CD14-positive monocyte (primary cell): ENCODE results near the gene NEO1. TPM values are rescaled to one million over a fixed set of nuclear protein-coding genes. Genes with fewer than 3 reads are reported as not detected.

Experiments
- DNase-seq, 3 donors: peaks; one replicate each; pipeline ENCODE4 v3.0.0-alpha.2; 2011 to 2022
- H2AFZ ChIP-seq: 2 replicates; pipeline ENCODE4 v1.6.0; 2012; ENCODE audit warnings: mild to moderate bottlenecking, low read depth, low read length, inconsistent platforms; ENCODE audit not compliant: insufficient read depth, poor library complexity, severe bottlenecking
- H3K27ac ChIP-seq, 2 donors: 1 replicate in 1 of 2; 2 replicates in 1 of 2; pipeline ENCODE4 v1.5.1; 2012 to 2013; ENCODE audit warnings: low read length in 2 of 2, control low read depth in 1 of 2, inconsistent platforms in 1 of 2, low read depth in 1 of 2, mild to moderate bottlenecking in 1 of 2
- H3K27me3 ChIP-seq, 2 donors: one replicate each; pipeline versions ENCODE4 v1.6.0 to v1.6.1; 2011 to 2013; ENCODE audit warnings: low read length in 2 of 2; ENCODE audit not compliant: control insufficient read depth in 2 of 2, insufficient read depth in 2 of 2
- H3K36me3 ChIP-seq, 2 donors: replicated peaks in 1 of 2; 1 replicate in 1 of 2; 2 replicates in 1 of 2; pipeline versions ENCODE4 v1.5.1 to v1.6.1; 2012 to 2013; ENCODE audit warnings: low read length in 2 of 2, control low read depth in 1 of 2, inconsistent platforms in 1 of 2, mild to moderate bottlenecking in 1 of 2; ENCODE audit not compliant: insufficient read depth in 2 of 2, control insufficient read depth in 1 of 2
- H3K4me1 ChIP-seq, 2 donors: 1 replicate in 1 of 2; 2 replicates in 1 of 2; pipeline versions ENCODE4 v1.5.1 to v1.6.1; 2012 to 2013; ENCODE audit warnings: low read length in 2 of 2, control low read depth in 1 of 2, inconsistent platforms in 1 of 2, mild to moderate bottlenecking in 1 of 2, moderate library complexity in 1 of 2; ENCODE audit not compliant: insufficient read depth in 2 of 2, control insufficient read depth in 1 of 2
- H3K4me2 ChIP-seq: replicated peaks from 2 replicates; pipeline ENCODE3; 2012; ENCODE audit warnings: low read length, moderate library complexity, mild to moderate bottlenecking; ENCODE audit not compliant: poor library complexity, severe bottlenecking; ENCODE audit errors: extremely low read depth
- H3K4me3 ChIP-seq, 3 experiments: fragments of 200-600 bp in 1 of 3; sonication (generic) in 1 of 3; replicated peaks in 1 of 3; 1 replicate in 2 of 3; 2 replicates in 1 of 3; pipeline ENCODE4 v1.5.1; 2011 to 2013; ENCODE audit warnings: low read length in 3 of 3, mild to moderate bottlenecking in 3 of 3, control low read depth in 2 of 3, low read depth in 2 of 3, inconsistent platforms in 1 of 3, moderate library complexity in 1 of 3
- H3K79me2 ChIP-seq: 2 replicates; pipeline ENCODE4 v1.6.0; 2012; ENCODE audit warnings: mild to moderate bottlenecking, control low read depth, inconsistent platforms, low read length, moderate library complexity; ENCODE audit not compliant: insufficient read depth
- H3K9ac ChIP-seq: 2 replicates; pipeline ENCODE4 v1.6.0; 2017; ENCODE audit warnings: low read length, mild to moderate bottlenecking; ENCODE audit not compliant: insufficient read depth, poor library complexity, severe bottlenecking
- H3K9me3 ChIP-seq, 2 donors: replicated peaks in 1 of 2; 1 replicate in 1 of 2; 2 replicates in 1 of 2; pipeline versions ENCODE4 v1.5.1 to v1.6.1; 2012 to 2013; ENCODE audit warnings: low read length in 2 of 2, control low read depth in 1 of 2; ENCODE audit not compliant: control insufficient read depth in 1 of 2, insufficient read depth in 1 of 2
- H4K20me1 ChIP-seq: 2 replicates; pipeline ENCODE4 v1.6.0; 2012; ENCODE audit warnings: mild to moderate bottlenecking, low read length, control low read depth, moderate library complexity; ENCODE audit not compliant: insufficient read depth
- H3K27ac Mint-ChIP-seq, 7 donors: one replicate each; pipeline ENCODE4 v1.8.0; 2020; ENCODE audit warnings: mild to moderate bottlenecking in 7 of 7, mixed read lengths in 7 of 7, moderate library complexity in 6 of 7, inconsistent platforms in 2 of 7
- H3K27me3 Mint-ChIP-seq, 3 donors: one replicate each; pipeline ENCODE4 v1.8.0; 2021 to 2022; ENCODE audit warnings: low read depth in 3 of 3, mild to moderate bottlenecking in 3 of 3, mixed read lengths in 3 of 3, moderate library complexity in 3 of 3, inconsistent platforms in 1 of 3
- H3K36me3 Mint-ChIP-seq, 2 donors: one replicate each; pipeline ENCODE4 v1.8.0; 2020; ENCODE audit warnings: mixed read lengths in 2 of 2, inconsistent platforms in 1 of 2, mild to moderate bottlenecking in 1 of 2
- H3K4me1 Mint-ChIP-seq: one replicate; pipeline ENCODE4 v1.8.0; 2020; ENCODE audit warnings: mild to moderate bottlenecking, mixed read lengths
- H3K4me3 Mint-ChIP-seq, 2 donors: one replicate each; pipeline ENCODE4 v1.8.0; 2020; ENCODE audit warnings: mild to moderate bottlenecking in 2 of 2, mixed read lengths in 2 of 2, moderate library complexity in 1 of 2
- H3K9me3 Mint-ChIP-seq, 7 donors: one replicate each; pipeline ENCODE4 v1.8.0; 2020 to 2022; ENCODE audit warnings: mixed read lengths in 7 of 7, mild to moderate bottlenecking in 6 of 7, moderate library complexity in 6 of 7, inconsistent platforms in 2 of 7
- CTCF ChIP-seq: fragments of 200-600 bp; IDR thresholded peaks from one replicate; pipeline ENCODE4 v1.8.0; 2022; ENCODE audit warnings: antibody characterized with exemption, mild to moderate bottlenecking
- WGBS: methylation state at CpG from one replicate; pipeline ENCODE4 v1.1.5; 2013; ENCODE audit warnings: missing lambda C conversion rate; ENCODE audit not compliant: insufficient coverage; 5-methylcytosine and 5-hydroxymethylcytosine counted together
- intact Hi-C, 2 donors: fragments of 100-400 bp; cut with micrococcal nuclease; formaldehyde crosslinking; loops; one replicate each; pipeline versions ENCODE4 v1.15.0 to v1.15.1; 2023
- polyA plus RNA-seq, 3 donors: library from polyadenylated mRNA; depleted of rRNA in 1 of 3; unstranded in 2 of 3; stranded (reverse) in 1 of 3; fragments of 300-500 nt in 2 of 3; fragments of >200 nt in 1 of 3; fragmentation: Illumina TruSeq in 2 of 3; gene quantifications; 1 replicate in 2 of 3; 2 replicates in 1 of 3; pipeline ENCODE4 v1.2.3, GENCODE V29; 2012 to 2021

NEO1 gene
- polyA plus RNA-seq, 3 donors, result 0.03 to 0.06 TPM; not detected in 1

GRCh38 chr15:73308305-73308704, 256.0 kb downstream of the NEO1 start:
- peaks cover 32% of the 10 kb centered on the region for H3K4me1 Mint-ChIP-seq
- Histone ChIP-seq H3K9me3 (no peaks in the 10 kb centered on the region), H3K27me3 (no peaks in the 10 kb centered on the region), H3K9ac (no peak overlapping the region), H3K4me2 (no peak overlapping the region), H3K4me1 (peaks cover 26 to 36% of the 10 kb centered on the region in 2 donors), H3K4me3 (no peak overlapping the region), H4K20me1 (no peaks in the 10 kb centered on the region), H2AFZ (no peak overlapping the region), H3K27ac (no peak overlapping the region), H3K79me2 (peaks cover 8% of the 10 kb centered on the region), H3K36me3 (no peaks in the 10 kb centered on the region)
- TF ChIP-seq CTCF, result no peak
- H3K9me3 Mint-ChIP-seq, result peaks cover 0 to 3% (median 0%) of the 10 kb centered on the region in 7 donors
- no peak for DNase-seq
- peaks cover 8 to 9% (median 9%) of the 10 kb centered on the region in 3 donors for H3K27me3 Mint-ChIP-seq
- intact Hi-C loops, result no loop called here
- no peak overlapping the region for H3K27ac Mint-ChIP-seq
- 92% methylated on average over 8 of the region's 8 CpGs for WGBS
- no peak overlapping the region for H3K4me3 Mint-ChIP-seq
- peaks cover 4% of the 10 kb centered on the region in 2 donors for H3K36me3 Mint-ChIP-seq

- Mint-ChIP-seq H3K9me3 (peaks cover 0 to 3% (median 0%) of the 10 kb centered on the region in 7 donors), H3K4me1 (no peaks in the 10 kb centered on the region), H3K27me3 (peaks cover 28 to 36% (median 32%) of the 10 kb centered on the region in 3 donors), H3K36me3 (no peaks in the 10 kb centered on the region), H3K27ac (no peak overlapping the region), H3K4me3 (no peak overlapping the region)
- Histone ChIP-seq H3K36me3 (no peaks in the 10 kb centered on the region), H2AFZ (no peak overlapping the region), H3K9ac (no peak overlapping the region), H3K27ac (no peak overlapping the region), H3K79me2 (no peaks in the 10 kb centered on the region), H3K4me1 (no peaks in the 10 kb centered on the region), H3K27me3 (peaks cover 0 to 26% of the 10 kb centered on the region in 2 donors), H3K4me3 (no peak overlapping the region), H3K9me3 (no peaks in the 10 kb centered on the region), H4K20me1 (no peaks in the 10 kb centered on the region), H3K4me2 (no peak overlapping the region)
- intact Hi-C loops, result no loop called here
- no peak for DNase-seq
- no peak for TF ChIP-seq CTCF
- no CpG with 5 or more reads among the region's 2 CpGs for WGBS
These were observed 261.6 kb downstream of the NEO1 start for GRCh38 chr15:73313861-73314260.
